Myocyte (in vitro differentiated cells): Measurements from ENCODE around the gene GNG2. TPM values are rescaled to one million over a fixed set of nuclear protein-coding genes. Genes with fewer than 3 reads are reported as not detected.
A peak's percentile ranks its signal among the peaks of the same experiment; 100 is the strongest.

ENCODE experiments used
- DNase-seq: peaks from one replicate; pipeline ENCODE4 v3.0.0-alpha.2; 2012; ENCODE audit warnings: low read depth
- total RNA-seq: library from RNA; depleted of rRNA; stranded (reverse); fragments of >200 nt; gene quantifications from 2 replicates; pipeline ENCODE4 v1.2.3, GENCODE V29; 2014

Gene GNG2
- total RNA-seq, 1 donor from 2014 or later = 14.6 TPM

DNA sequence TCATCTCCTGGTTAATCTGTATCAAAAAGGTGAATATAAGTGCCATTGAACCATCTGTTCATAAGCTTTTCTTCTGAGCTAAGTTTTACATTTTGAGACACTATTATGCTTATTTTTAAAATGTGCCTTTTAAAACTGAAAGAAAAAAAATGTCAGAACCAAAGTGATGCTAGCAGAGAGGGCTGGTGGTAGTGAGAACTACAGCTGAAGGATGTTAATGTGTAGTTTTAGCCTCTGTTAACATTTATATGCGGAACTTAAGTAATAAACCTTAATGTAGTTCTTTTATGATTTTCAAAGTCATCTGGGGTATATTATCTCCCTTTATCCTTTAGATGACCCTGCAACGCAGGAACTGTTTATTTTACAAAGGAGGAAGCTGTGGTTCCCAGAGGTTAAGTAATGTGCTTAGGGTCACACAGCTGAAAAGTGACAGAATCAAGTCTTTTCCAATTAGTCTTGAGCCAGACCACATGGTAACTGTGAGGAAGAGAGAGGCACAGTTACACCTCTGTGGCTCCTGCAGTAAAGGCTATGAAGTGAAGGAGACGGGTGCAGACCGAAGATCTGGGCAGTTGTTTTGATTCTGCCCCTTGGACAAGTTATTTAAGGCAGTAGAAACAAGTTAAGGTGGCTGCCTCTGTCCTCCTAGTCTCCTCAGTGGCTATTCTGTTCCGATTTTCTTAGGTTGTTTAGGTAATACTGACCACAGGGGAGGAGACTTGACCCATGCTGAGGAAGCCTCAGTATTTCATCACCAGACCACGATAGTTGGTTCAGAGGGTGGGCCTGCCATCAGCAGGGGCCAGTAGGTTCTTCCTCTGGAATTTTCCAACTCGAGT lies 23.9 kb downstream of the GNG2 start:
- peak; percentile 47 for DNase-seq

- DNase-seq = peak; percentile 42
Observed at GRCh38 chr14:51889851-51890250, 29.4 kb downstream of the GNG2 start.

DNA sequence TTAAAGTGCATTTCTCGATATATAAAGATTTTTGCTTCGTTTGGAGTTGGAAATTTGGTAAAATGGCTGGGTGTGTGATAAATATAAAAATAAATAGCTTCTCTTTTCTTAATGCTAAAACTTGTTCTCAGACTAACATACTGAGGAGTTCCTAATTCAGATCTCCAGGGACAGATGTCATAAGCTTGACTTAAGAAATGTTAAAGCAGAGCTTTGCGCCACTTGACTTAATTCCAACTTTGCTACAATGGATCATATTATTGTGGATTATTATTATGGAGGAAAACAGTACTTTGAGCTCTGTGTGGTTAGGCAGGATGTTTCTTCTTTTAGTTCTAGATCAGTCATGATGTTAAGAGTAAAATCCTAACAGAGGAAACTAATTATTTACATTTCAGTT lies 33.8 kb downstream of the GNG2 start:
- DNase-seq = no peak

GRCh38 chr14:51895375-51895774 lies 35.0 kb downstream of the GNG2 start:
- peak; percentile 14 for DNase-seq

- DNase-seq = no peak
Observed at GRCh38 chr14:51897791-51898355, 37.5 kb downstream of the GNG2 start.

DNA sequence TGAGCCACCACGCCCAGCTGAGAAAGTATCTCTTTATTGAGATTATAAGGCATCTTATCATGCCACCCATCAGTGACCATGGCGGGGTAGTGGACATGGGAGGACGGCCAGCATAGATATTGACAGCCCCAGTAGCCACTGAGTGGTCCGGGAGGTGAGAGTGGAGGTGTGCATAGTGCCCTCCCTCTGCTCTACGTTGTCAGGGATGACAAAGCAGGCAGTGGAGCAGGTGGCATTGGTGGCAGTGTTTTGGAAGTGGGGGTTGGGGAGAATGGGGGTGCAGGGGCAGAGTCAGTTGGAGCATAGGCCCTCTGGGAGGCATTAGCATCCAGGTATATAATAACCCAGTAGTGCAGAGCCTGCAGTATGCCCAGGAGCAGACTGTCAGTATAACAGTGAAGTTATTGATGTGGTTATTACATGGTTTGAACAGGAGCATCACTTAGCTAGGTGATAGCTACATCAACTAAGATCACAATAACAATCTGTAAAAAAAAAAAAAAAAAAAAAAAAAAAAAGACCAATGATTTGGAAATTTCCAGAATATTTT lies 41.1 kb downstream of the GNG2 start:
- no peak for DNase-seq

DNA sequence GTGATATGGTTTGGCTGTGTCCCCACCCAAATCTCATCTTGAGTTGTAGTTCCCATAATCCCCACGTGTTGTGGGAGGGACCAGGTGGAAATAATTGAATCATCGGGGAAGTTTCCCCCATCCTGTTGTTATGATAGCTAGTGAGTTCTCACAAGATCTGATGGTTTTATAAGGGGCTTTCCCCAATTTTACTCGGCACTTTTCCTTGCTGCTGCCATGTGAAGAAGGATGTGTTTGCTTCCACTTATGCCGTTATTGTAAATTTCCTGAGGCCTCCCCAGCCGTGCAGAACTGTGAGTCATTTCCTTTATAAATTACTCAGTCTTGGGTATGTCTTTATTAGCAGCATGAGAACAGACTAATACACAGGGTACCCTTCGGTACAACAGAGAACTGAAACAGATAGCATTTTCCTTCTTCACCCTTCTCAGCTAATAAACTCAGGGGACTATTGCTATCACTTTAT lies 45.3 kb downstream of the GNG2 start:
- peak; percentile 45 for DNase-seq

- no peak for DNase-seq
Observed at GRCh38 chr14:51908086-51908485, 47.7 kb downstream of the GNG2 start.

DNA sequence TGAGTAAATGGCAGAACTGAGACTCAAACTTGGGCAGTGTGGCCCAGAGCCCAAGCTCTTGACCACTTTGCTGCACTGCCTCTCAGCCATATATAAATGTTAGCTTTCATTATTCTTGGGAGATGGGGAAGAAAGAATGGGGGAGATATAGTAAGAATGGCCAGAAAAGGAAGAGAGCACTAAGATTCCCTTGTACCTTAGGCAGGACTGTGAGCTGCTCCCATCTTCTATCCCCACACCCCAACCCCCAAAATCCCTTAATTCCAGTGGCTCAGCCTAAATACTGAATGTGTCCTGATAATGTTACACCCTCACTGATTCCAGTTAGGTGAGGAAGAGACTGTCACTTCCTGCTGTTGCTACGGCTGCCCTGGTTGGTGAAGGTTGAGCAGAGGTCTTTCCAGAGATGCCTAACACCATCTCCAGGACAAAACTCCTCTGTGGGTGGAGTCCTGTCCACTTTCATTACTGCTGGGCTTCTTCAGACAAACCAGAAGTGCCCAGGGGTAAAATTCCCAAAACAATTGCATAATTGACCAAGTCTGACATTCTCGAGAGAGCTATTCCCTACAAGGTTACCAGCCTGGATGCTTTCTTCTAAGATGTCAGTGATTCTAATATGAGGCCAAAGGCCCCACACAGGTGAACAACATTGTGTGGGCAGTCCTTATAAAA lies 51.8 kb downstream of the GNG2 start:
- no peak for DNase-seq

DNA sequence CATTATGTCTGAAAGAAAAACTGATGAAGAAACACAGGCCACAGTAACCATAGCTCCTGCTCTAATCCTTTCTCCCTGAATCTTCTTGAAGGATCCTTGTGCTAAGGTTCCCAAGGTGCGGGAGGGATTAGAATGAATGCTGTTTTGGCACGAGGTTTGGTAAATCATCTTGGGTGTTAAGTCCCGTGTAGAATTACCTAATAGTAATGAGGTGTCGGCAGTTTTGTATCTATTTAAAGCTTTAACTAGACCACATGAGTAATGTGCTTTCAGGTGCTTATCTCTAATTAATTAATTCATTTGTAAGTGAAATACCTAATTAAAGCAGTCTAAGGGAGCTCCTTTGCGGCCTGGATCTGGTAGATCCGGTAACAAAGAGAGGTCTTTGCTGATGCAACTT lies 53.9 kb downstream of the GNG2 start:
- DNase-seq = no peak

DNA sequence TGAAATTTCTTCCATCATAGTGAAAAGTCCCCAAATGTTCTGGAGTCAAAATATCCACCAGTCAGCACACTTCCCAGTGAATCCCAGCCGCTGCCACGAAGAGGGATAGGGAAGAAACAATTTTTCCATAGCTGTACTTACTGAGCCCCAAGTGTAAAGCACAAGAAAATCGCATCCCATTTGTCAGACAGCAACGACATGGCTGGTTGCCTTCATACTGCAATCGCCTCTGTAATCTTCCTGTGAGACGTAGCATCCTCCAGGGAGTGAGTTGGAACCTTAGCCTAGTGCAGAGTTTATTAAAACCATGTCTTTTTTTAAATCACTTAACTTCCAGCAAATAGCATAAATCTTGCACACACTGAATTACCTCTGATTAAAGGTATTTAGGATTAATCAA lies 56.8 kb downstream of the GNG2 start:
- no peak for DNase-seq

- no peak for DNase-seq
Observed at GRCh38 chr14:51921026-51921425, 60.6 kb downstream of the GNG2 start.

DNA sequence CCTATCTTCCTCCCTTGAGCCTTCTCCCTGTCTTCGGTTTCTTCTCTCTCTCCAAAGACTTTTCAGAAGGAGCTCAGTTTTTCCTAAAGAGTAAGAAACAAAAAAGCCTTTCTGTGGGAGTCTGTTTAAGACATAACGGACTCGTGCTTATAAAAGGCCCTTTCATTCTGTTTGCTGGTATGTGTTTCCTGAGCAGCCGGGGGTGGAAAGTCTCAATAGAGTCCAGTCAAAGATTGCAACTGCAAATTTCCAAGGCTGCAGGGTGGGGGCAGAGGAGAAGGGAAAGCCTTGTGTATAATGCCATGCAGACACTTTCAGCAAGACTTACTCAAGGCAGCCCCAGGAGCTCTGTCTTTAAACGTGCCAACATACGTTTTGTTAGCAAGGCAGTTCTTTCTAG lies 62.2 kb downstream of the GNG2 start:
- no peak for DNase-seq

- no peak for DNase-seq
Observed at GRCh38 chr14:51924600-51924999, 64.2 kb downstream of the GNG2 start.

DNA sequence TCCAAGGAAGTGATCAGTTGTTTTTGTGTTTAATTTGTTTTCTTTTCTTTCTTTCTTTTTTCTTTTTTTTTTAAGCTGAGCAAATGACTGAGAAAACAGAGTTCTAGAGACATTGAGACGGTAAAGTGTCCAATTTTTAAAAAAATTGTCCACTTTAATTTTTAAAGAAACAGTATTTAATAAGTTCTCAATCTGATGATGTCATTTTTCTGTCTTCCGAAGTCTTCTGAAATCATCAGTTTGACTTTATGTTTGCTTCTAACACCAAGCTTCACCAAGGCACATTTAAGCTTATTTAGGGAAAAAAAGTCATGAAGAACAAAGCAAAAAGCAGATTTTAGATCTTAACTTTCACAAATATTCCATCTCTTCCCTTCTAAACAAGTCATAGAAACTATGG lies 65.6 kb downstream of the GNG2 start:
- no peak for DNase-seq

GRCh38 chr14:51926449-51926848 lies 66.0 kb downstream of the GNG2 start:
- DNase-seq = no peak

GRCh38 chr14:51928568-51928967 lies 68.2 kb downstream of the GNG2 start:
- no peak for DNase-seq

GRCh38 chr14:51929166-51929565 lies 68.8 kb downstream of the GNG2 start:
- DNase-seq = peak; percentile 13

DNA sequence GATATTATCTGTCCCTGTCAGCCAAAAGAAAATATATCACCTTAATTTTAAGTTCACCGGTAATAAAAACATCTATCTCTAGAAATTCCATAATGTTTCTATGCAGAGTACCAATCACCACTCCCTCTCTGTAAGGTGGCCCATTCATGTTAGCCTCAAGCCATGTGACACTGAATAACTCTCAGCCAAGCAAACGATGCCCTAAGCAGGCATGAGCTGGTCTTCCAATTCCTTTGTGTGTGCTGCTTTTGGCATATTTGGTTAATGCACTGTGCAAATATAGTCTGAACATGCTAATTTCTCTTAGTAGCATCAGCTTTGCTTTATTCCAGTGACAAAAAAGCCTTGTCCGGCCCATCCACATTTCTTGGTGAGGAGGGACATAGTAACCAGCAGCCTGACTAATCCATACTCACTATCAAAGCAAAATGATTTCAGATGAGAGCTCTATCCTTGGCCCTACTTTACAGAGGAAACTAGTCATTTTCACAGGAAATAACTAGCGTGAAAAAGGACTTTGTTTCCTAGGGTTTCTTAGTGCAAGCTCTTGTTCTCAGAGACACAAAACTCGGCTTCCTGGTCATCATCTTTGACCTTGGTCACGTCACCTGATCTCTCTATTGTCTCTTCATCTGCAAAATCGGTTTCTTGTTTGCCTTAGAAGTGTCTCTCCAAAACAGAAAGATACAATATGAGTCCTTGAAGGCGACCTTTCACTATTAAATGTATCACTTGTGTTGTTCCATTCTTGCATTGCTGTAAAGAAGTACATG lies 69.7 kb downstream of the GNG2 start:
- no peak for DNase-seq

DNA sequence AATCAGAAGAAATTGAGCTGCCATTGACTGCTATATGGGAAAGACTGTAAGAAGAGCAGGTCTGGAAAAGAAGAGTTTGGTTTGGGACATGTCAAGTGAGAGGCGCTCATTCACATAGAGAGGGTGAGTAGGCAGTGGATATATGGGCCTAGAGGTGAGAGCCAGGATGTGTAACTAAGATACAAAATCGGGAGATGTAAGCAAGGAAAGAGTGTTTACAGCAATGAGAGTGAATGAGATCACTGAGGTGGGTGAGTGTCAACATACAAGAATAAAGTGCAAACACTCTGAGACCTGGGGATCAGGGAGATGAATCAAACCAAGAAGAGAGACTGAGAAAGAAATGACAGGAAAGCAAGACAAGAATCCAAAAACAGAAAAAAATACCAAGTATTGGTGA lies 70.9 kb downstream of the GNG2 start:
- no peak for DNase-seq

DNA sequence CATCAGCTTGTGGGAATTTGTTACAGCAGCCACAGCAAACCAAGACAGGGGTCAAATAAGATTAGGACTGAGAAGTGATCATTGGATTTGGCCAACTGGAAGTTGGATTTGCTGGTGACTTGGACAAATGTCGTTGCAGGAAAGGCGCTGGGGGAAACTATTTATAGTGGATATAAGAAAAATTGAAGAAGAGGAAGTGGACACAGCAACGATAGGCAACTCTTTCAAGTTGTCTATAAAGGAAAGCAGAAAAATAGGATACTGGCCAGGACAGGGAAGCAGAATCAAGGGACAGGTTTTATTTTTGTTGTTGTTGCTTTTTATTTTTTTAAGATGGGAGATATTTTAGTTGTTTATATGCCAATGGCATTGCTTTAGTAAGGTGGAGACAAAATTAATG lies 72.8 kb downstream of the GNG2 start:
- DNase-seq = no peak
